ENCODE results near the gene NSUN2.

GRCh38 chr5:6611334-6612256 is 21.2 kb downstream of the NSUN2 start:
- TF ChIP-seq, protein P1, sequence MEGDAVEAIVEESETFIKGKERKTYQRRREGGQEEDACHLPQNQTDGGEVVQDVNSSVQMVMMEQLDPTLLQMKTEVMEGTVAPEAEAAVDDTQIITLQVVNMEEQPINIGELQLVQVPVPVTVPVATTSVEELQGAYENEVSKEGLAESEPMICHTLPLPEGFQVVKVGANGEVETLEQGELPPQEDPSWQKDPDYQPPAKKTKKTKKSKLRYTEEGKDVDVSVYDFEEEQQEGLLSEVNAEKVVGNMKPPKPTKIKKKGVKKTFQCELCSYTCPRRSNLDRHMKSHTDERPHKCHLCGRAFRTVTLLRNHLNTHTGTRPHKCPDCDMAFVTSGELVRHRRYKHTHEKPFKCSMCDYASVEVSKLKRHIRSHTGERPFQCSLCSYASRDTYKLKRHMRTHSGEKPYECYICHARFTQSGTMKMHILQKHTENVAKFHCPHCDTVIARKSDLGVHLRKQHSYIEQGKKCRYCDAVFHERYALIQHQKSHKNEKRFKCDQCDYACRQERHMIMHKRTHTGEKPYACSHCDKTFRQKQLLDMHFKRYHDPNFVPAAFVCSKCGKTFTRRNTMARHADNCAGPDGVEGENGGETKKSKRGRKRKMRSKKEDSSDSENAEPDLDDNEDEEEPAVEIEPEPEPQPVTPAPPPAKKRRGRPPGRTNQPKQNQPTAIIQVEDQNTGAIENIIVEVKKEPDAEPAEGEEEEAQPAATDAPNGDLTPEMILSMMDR (IDR thresholded peaks at IDR 0.05 in 8 of 11, conservative IDR thresholded peaks at IDR 0.05 in 3 of 11) = no peak
- TF ChIP-seq POLR2AphosphoS5 (IDR thresholded peaks at IDR 0.05) (no peak), POLR2A (IDR thresholded peaks at IDR 0.05) (no peak)
